ENCODE measurements around the gene WBP2. TPM values are rescaled to one million over a fixed set of nuclear protein-coding genes. Genes with fewer than 3 reads are reported as not detected.

WBP2 gene
- total and polyA plus RNA-seq, 2 of the 13 experiments (the other 11 are each of a cell fraction or from before 2014, with no cell fraction given): 29.2 to 29.5 TPM

DNA sequence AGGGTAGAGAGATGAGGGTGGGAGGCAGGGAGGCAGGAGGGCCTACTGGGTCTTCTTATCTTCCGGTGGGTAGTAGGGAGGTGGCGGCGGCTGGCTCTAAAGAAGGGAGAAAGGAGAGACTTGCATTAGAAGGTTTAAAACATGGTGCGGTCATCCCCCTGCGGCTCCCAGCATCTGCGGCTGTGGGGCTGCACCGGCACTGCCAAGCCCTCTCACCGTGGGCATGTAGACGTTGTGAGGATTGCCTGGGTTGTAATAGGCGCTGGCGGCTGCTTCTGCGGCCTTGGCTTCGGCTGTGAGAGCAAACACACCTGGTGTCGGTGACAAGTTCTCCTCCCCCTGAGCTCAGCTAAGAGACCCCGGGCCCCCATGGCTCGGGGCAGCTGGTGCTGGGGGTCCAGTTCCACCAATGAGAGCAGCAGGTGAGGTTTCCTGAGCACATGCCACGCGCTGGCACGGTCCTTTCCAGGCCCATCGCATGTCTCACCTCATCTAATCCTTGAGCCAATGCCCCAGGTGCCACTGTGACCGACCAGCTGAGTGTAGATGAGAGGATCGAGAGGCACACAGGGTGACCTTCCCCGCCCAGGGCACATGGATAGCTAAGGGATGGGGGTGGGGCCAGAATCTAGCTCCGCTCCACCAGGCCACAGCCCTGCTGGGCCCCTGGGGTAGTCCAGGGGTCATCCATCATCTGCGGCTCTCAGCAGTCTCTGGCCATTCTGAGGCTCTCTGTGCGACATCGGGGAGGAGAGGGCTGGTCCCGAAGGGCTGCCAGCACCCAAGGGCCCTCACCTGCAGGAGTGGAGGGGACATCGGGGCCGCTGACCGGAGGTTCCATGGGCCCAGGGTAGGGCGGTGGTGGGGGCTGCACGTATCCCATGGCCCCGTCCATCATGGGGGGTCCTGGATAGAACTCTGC is 8.2 kb downstream of the WBP2 start (continued):
- 0 out of 2 replicates have a peak, but pooled peaks have one; percentile 17 for TF ChIP-seq CHD2 (IDR thresholded peaks at IDR 0.05; ENCODE audit: low read depth, low read length)
- TF ChIP-seq, protein P1, sequence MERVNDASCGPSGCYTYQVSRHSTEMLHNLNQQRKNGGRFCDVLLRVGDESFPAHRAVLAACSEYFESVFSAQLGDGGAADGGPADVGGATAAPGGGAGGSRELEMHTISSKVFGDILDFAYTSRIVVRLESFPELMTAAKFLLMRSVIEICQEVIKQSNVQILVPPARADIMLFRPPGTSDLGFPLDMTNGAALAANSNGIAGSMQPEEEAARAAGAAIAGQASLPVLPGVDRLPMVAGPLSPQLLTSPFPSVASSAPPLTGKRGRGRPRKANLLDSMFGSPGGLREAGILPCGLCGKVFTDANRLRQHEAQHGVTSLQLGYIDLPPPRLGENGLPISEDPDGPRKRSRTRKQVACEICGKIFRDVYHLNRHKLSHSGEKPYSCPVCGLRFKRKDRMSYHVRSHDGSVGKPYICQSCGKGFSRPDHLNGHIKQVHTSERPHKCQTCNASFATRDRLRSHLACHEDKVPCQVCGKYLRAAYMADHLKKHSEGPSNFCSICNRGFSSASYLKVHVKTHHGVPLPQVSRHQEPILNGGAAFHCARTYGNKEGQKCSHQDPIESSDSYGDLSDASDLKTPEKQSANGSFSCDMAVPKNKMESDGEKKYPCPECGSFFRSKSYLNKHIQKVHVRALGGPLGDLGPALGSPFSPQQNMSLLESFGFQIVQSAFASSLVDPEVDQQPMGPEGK (CRISPR knock-in tag; IDR thresholded peaks at IDR 0.05): peak; percentile 97
- peak; percentile 96 for TF ChIP-seq ZSCAN31 (CRISPR knock-in tag; IDR thresholded peaks at IDR 0.05; ENCODE audit: low read depth)
- TF ChIP-seq SRF (IDR thresholded peaks at IDR 0.05; ENCODE audit: low read depth, low read length): no peak
- TF ChIP-seq ZNF160 (CRISPR knock-in tag; IDR thresholded peaks at IDR 0.05): peak; percentile 66; the same call in 1 of the 2 replicates
- TF ChIP-seq, protein P2, sequence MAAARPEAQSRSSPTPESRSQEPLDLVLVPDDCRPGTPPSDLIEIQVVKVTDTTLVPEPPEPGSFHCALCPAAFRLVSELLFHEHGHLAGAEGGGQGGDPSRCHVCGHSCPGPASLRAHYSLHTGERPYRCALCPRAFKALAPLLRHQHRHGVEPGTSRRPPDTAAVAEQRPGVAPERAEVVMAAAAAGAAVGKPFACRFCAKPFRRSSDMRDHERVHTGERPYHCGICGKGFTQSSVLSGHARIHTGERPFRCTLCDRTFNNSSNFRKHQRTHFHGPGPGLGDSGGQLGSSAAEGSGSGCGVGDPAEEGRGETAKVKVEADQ (CRISPR knock-in tag; IDR thresholded peaks at IDR 0.05; ENCODE audit: borderline replicate concordance): no peak
- TF ChIP-seq ZNF747 (CRISPR knock-in tag; IDR thresholded peaks at IDR 0.05; ENCODE audit: borderline replicate concordance): peak; percentile 98
- peak; percentile 66 for TF ChIP-seq MED8 (CRISPR knock-in tag; IDR thresholded peaks at IDR 0.05; ENCODE audit: insufficient replicate concordance)
- TF ChIP-seq ELF3 (CRISPR knock-in tag; IDR thresholded peaks at IDR 0.05): peak; percentile 42
- 0 out of 2 replicates have a peak, but pooled peaks have one; percentile 75 for TF ChIP-seq HOXA9 (CRISPR knock-in tag; IDR thresholded peaks at IDR 0.05; ENCODE audit: borderline replicate concordance)
- TF ChIP-seq, protein P3, sequence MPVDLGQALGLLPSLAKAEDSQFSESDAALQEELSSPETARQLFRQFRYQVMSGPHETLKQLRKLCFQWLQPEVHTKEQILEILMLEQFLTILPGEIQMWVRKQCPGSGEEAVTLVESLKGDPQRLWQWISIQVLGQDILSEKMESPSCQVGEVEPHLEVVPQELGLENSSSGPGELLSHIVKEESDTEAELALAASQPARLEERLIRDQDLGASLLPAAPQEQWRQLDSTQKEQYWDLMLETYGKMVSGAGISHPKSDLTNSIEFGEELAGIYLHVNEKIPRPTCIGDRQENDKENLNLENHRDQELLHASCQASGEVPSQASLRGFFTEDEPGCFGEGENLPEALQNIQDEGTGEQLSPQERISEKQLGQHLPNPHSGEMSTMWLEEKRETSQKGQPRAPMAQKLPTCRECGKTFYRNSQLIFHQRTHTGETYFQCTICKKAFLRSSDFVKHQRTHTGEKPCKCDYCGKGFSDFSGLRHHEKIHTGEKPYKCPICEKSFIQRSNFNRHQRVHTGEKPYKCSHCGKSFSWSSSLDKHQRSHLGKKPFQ (CRISPR knock-in tag; IDR thresholded peaks at IDR 0.05; ENCODE audit: insufficient replicate concordance): peak; percentile 74
- TF ChIP-seq MYNN (CRISPR knock-in tag; IDR thresholded peaks at IDR 0.05; ENCODE audit: low read depth): no peak
- peak; percentile 96 for TF ChIP-seq ZNF256 (CRISPR knock-in tag; conservative IDR thresholded peaks at IDR 0.05)
- TF ChIP-seq SSRP1 (CRISPR knock-in tag; IDR thresholded peaks at IDR 0.05): peak; percentile 73; the same call in 1 of the 2 replicates
- no peak for TF ChIP-seq ZNF790 (CRISPR knock-in tag; IDR thresholded peaks at IDR 0.05; ENCODE audit: borderline replicate concordance)
- TF ChIP-seq PHF8 (CRISPR knock-in tag; IDR thresholded peaks at IDR 0.05): peak; percentile 51; the same call in 1 of the 2 replicates
- peak; percentile 73; the same call in 1 of the 2 replicates for TF ChIP-seq MAZ (IDR thresholded peaks at IDR 0.05; ENCODE audit: borderline replicate concordance, low read depth, low read length)
- peak; percentile 93 for TF ChIP-seq MAZ (CRISPR knock-in tag; IDR thresholded peaks at IDR 0.05; ENCODE audit: low read depth)
- TF ChIP-seq, protein P4, sequence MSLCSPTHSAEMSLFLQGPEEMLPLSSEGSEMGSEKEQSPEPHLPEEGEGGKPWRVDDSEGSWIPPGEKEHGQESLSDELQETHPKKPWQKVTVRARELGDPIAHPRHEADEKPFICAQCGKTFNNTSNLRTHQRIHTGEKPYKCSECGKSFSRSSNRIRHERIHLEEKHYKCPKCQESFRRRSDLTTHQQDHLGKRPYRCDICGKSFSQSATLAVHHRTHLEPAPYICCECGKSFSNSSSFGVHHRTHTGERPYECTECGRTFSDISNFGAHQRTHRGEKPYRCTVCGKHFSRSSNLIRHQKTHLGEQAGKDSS (CRISPR knock-in tag; IDR thresholded peaks at IDR 0.05; ENCODE audit: borderline replicate concordance, low read depth): peak; percentile 68; the same call in 1 of the 2 replicates
- TF ChIP-seq NBN (conservative IDR thresholded peaks at IDR 0.05): no peak
- TF ChIP-seq SMAD9 (CRISPR knock-in tag; IDR thresholded peaks at IDR 0.05): no peak
- TF ChIP-seq MXD4 (CRISPR knock-in tag; IDR thresholded peaks at IDR 0.05): peak; percentile 84; the same call in 1 of the 2 replicates
- peak; percentile 97 for TF ChIP-seq BORCS8-MEF2B (CRISPR knock-in tag; IDR thresholded peaks at IDR 0.05)
- no peak for TF ChIP-seq NONO (IDR thresholded peaks at IDR 0.05)
- peak; percentile 92 for TF ChIP-seq NONO (CRISPR knock-in tag; conservative IDR thresholded peaks at IDR 0.05)

All from HepG2 (cell line).